ENCODE measurements around the gene UBA3.

The UBA3 gene

GRCh38 chr3:69087030-69087791 is 7.0 kb upstream of the UBA3 start:
- no peak overlapping the region for H3K4me3 ChIP-seq (ENCODE audit: low read length)
- H4K20me1 ChIP-seq (ENCODE audit: control insufficient read depth, insufficient read depth, low read depth, low read length): no peaks in the 10 kb centered on the region
- no peaks in the 10 kb centered on the region for H3K27me3 ChIP-seq (ENCODE audit: control insufficient read depth, low read length)
- no peak for TF ChIP-seq CTCF (IDR thresholded peaks at IDR 0.05; ENCODE audit: low read depth, low read length, poor library complexity, severe bottlenecking)
- TF ChIP-seq EZH2phosphoT487 (IDR thresholded peaks at IDR 0.05; ENCODE audit: borderline replicate concordance, low read length): no peak
- H3K9me2 ChIP-seq (replicated peaks; ENCODE audit: control insufficient read depth, low read length): no peaks in the 10 kb centered on the region
- H3K36me3 ChIP-seq (ENCODE audit: control insufficient read depth, low read length): no peaks in the 10 kb centered on the region
- peaks cover 84% of the 10 kb centered on the region for H3K4me1 ChIP-seq (ENCODE audit: control insufficient read depth, low read length)
- H3K79me2 ChIP-seq (ENCODE audit: control insufficient read depth, low read length): peaks cover 38% of the 10 kb centered on the region
- no peaks in the 10 kb centered on the region for H3K9me3 ChIP-seq (ENCODE audit: control insufficient read depth, insufficient read depth, low read length)
- H3K4me2 ChIP-seq (ENCODE audit: low read length): peak overlapping the region; percentile 22
- H3K27ac ChIP-seq (ENCODE audit: low read depth, low read length): no peak overlapping the region
- peaks cover 24% of the 10 kb centered on the region for H3F3A ChIP-seq (ENCODE audit: control insufficient read depth, insufficient read depth)

- Histone ChIP-seq H3K27ac (ENCODE audit: low read depth, low read length) (no peak overlapping the region), H3F3A (ENCODE audit: control insufficient read depth, insufficient read depth) (peaks cover 30% of the 10 kb centered on the region), H3K27me3 (ENCODE audit: control insufficient read depth, low read length) (no peaks in the 10 kb centered on the region), H3K9me2 (replicated peaks; ENCODE audit: control insufficient read depth, low read length) (no peaks in the 10 kb centered on the region), H3K79me2 (ENCODE audit: control insufficient read depth, low read length) (peaks cover 38% of the 10 kb centered on the region), H3K4me2 (ENCODE audit: low read length) (peak overlapping the region; percentile 94), H3K36me3 (ENCODE audit: control insufficient read depth, low read length) (no peaks in the 10 kb centered on the region), H4K20me1 (ENCODE audit: control insufficient read depth, insufficient read depth, low read depth, low read length) (no peaks in the 10 kb centered on the region), H3K4me3 (ENCODE audit: low read length) (peak overlapping the region; percentile 92), H3K4me1 (ENCODE audit: control insufficient read depth, low read length) (peaks cover 84% of the 10 kb centered on the region), H3K9me3 (ENCODE audit: control insufficient read depth, insufficient read depth, low read length) (no peaks in the 10 kb centered on the region)
- no peak for TF ChIP-seq CTCF (IDR thresholded peaks at IDR 0.05; ENCODE audit: low read depth, low read length, poor library complexity, severe bottlenecking)
- TF ChIP-seq EZH2phosphoT487 (IDR thresholded peaks at IDR 0.05; ENCODE audit: borderline replicate concordance, low read length): no peak
Measured at GRCh38 chr3:69085833-69086722, 5.9 kb upstream of the UBA3 start.

- TF ChIP-seq EZH2phosphoT487 (IDR thresholded peaks at IDR 0.05; ENCODE audit: borderline replicate concordance, low read length): no peak
- no peak for TF ChIP-seq CTCF (IDR thresholded peaks at IDR 0.05; ENCODE audit: low read depth, low read length, poor library complexity, severe bottlenecking)
- H3K9me2 ChIP-seq (replicated peaks; ENCODE audit: control insufficient read depth, low read length): no peaks in the 10 kb centered on the region
- no peaks in the 10 kb centered on the region for H3K27me3 ChIP-seq (ENCODE audit: control insufficient read depth, low read length)
- H3K4me1 ChIP-seq (ENCODE audit: control insufficient read depth, low read length): peaks cover 85% of the 10 kb centered on the region
- no peaks in the 10 kb centered on the region for H3K36me3 ChIP-seq (ENCODE audit: control insufficient read depth, low read length)
- H3K4me3 ChIP-seq (ENCODE audit: low read length): peak overlapping the region; percentile 92
- H3F3A ChIP-seq (ENCODE audit: control insufficient read depth, insufficient read depth): peaks cover 30% of the 10 kb centered on the region
- H3K9me3 ChIP-seq (ENCODE audit: control insufficient read depth, insufficient read depth, low read length): no peaks in the 10 kb centered on the region
- H3K27ac ChIP-seq (ENCODE audit: low read depth, low read length): peak overlapping the region; percentile 19; the same call in 1 of the 2 replicates
- H3K79me2 ChIP-seq (ENCODE audit: control insufficient read depth, low read length): peaks cover 36% of the 10 kb centered on the region
- no peaks in the 10 kb centered on the region for H4K20me1 ChIP-seq (ENCODE audit: control insufficient read depth, insufficient read depth, low read depth, low read length)
- H3K4me2 ChIP-seq (ENCODE audit: low read length): peak overlapping the region; percentile 94
Measured at GRCh38 chr3:69085168-69085832, 5.1 kb upstream of the UBA3 start.
